Mammary epithelial cell (primary cell): ENCODE results near the gene PCDH8.

Experiments
- EZH2 ChIP-seq: IDR thresholded peaks from 2 replicates; pipeline ENCODE4 v1.6.1; 2012; ENCODE audit warnings: low read length, inconsistent platforms, borderline replicate concordance
- TF ChIP-seq, protein P1 (sequence below), 2 donors: IDR thresholded peaks in 1 of 2; conservative IDR thresholded peaks in 1 of 2; 2 replicates each; pipeline ENCODE4 v1.5.1; 2011 to 2012; ENCODE audit warnings: inconsistent platforms in 2 of 2, low read length in 2 of 2, mild to moderate bottlenecking in 2 of 2, control low read depth in 1 of 2, low read depth in 1 of 2; ENCODE audit not compliant: insufficient read depth in 1 of 2; ENCODE audit errors: extremely low read depth in 1 of 2

DNA sequence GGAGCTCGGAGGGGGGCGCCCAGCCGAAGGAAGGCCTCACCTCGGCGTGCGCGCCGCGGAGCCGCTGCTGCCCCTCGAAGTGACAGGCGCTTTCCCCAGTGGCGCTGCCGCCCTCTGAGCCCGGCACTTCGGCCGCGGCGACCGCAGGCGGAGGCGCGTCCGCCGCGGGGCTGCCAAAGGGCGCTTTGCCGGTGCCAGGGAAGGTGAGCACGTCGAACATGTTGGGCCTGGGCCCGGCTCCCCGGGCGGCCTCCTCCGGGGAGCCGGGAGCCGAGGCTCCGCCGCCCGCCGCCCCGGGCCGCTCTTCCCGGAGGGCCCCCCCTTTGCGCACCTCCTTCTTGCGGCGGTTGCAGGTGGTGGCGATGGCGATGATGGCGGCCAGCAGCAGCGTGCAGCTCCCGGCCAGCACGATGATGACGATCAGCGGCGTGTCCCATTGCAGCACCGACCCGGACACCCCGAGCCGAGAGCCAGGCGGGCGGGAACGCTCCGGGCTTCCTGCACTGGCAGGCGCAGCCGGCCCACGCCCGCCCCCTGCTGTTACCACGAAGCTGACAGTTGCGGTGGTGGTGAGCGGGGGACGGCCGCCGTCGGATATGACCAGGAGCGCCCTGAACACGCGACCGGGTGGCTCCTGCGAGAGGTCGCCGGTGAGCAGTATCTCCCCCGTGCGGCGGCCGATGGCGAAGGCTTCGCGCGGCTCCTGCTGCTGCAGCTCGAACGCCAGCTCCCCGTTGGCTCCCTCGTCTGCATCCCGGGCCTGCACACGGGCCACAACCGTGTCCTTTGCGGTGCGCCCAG, 2.5 kb downstream of the PCDH8 start:
- TF ChIP-seq, protein P1, sequence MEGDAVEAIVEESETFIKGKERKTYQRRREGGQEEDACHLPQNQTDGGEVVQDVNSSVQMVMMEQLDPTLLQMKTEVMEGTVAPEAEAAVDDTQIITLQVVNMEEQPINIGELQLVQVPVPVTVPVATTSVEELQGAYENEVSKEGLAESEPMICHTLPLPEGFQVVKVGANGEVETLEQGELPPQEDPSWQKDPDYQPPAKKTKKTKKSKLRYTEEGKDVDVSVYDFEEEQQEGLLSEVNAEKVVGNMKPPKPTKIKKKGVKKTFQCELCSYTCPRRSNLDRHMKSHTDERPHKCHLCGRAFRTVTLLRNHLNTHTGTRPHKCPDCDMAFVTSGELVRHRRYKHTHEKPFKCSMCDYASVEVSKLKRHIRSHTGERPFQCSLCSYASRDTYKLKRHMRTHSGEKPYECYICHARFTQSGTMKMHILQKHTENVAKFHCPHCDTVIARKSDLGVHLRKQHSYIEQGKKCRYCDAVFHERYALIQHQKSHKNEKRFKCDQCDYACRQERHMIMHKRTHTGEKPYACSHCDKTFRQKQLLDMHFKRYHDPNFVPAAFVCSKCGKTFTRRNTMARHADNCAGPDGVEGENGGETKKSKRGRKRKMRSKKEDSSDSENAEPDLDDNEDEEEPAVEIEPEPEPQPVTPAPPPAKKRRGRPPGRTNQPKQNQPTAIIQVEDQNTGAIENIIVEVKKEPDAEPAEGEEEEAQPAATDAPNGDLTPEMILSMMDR (conservative IDR thresholded peaks at IDR 0.05 in 1 of 2, IDR thresholded peaks at IDR 0.05 in 1 of 2; ENCODE audit: extremely low read depth in 1 of 2, insufficient read depth in 1 of 2, low read depth in 1 of 2, low read length in 2 of 2): peak in 1 of 2 donors; percentile 1
- TF ChIP-seq EZH2: no peak
